Measurements from ENCODE around the gene SHB. TPM values are rescaled to one million over a fixed set of nuclear protein-coding genes. Genes with fewer than 3 reads are reported as not detected.

SHB gene
- polyA plus RNA-seq, 2 of the 4 experiments (the other 2 are of a cell fraction), result 15.4 to 22.0 TPM

GRCh38 chr9:37956423-37956820, 112.6 kb downstream of the SHB start:
- ChIA-PET CTCF (interaction anchor here (0.9 to 1.5 kb wide), 2 partner anchors 10 to 43 kb away, joined by 3 read pairs; no protein-coding TSS in a partner anchor), POLR2A (no interaction called here)
- Histone ChIP-seq H3K9me3 (no peaks in the 10 kb centered on the region), H3K4me3 (no peak overlapping the region), H3K4me1 (peaks cover 49% of the 10 kb centered on the region), H3K4me2 (no peak overlapping the region), H3K27ac (peak overlapping the region in 1 of 2 experiments; percentile 91; a peak in 5 of 6 replicates)
- FAIRE-seq (no peak), DNase-seq (ENCODE audit: low read depth in 1 of 2, low spot score in 1 of 2) (no peak), ATAC-seq (no peak)
- WGBS (ENCODE audit: missing lambda C conversion rate), result 91% methylated on average over 5 of the region's 5 CpGs
- TF ChIP-seq CHD2 (IDR thresholded peaks at IDR 0.05; ENCODE audit: low read length, partially characterized antibody), result no peak
- TF ChIP-seq MAX (IDR thresholded peaks at IDR 0.05), result no peak
- TF ChIP-seq FOSL2 (IDR thresholded peaks at IDR 0.05), result no peak
- TF ChIP-seq FOSL2 (CRISPR knock-in tag; IDR thresholded peaks at IDR 0.05), result no peak
- no peak for TF ChIP-seq SMC3 (IDR thresholded peaks at IDR 0.05)
- TF ChIP-seq RAD21 (conservative IDR thresholded peaks at IDR 0.05 in 1 of 2, IDR thresholded peaks at IDR 0.05 in 1 of 2), result no peak
- no peak for TF ChIP-seq CEBPB (IDR thresholded peaks at IDR 0.05)

GRCh38 chr9:37955781-37956422, 113.1 kb downstream of the SHB start:
- CTCF ChIA-PET, result interaction anchor here (0.5 to 1.8 kb wide), 7 partner anchors 10 to 61 kb away, joined by 3 to 6 read pairs (median 3); no protein-coding TSS in a partner anchor
- Histone ChIP-seq H3K9me3 (no peaks in the 10 kb centered on the region), H3K4me1 (peaks cover 54% of the 10 kb centered on the region), H3K27ac (peak overlapping the region; percentile 81 to 91; a peak in 4 of 6 replicates), H3K4me3 (no peak overlapping the region), H3K4me2 (no peak overlapping the region)
- no peak for ATAC-seq
- TF ChIP-seq RCOR1 (IDR thresholded peaks at IDR 0.05; ENCODE audit: low read depth, low read length) (no peak), USF2 (IDR thresholded peaks at IDR 0.05) (no peak), POLR2AphosphoS2 (conservative IDR thresholded peaks at IDR 0.05; ENCODE audit: low read length) (no peak), ZNF302 (CRISPR knock-in tag; IDR thresholded peaks at IDR 0.05) (no peak), FOSL2 (IDR thresholded peaks at IDR 0.05) (no peak), FOSL2 (CRISPR knock-in tag; IDR thresholded peaks at IDR 0.05) (no peak), SMC3 (IDR thresholded peaks at IDR 0.05) (no peak)
- no peak for FAIRE-seq
- WGBS (ENCODE audit: missing lambda C conversion rate), result 90% methylated on average over 16 of the region's 16 CpGs
- no peak for DNase-seq (ENCODE audit: low read depth in 1 of 2, low spot score in 1 of 2)
- POLR2A ChIA-PET, result no interaction called here

- DNase-seq (ENCODE audit: low read depth in 1 of 2, low spot score in 1 of 2) (no peak), FAIRE-seq (no peak), ATAC-seq (no peak)
- peak overlapping the region; percentile 69 for H3K4me2 ChIP-seq
- ChIA-PET CTCF (interaction anchor here (1.0 to 1.8 kb wide), 5 partner anchors 14 to 133 kb away, joined by 3 to 6 read pairs (median 4); no protein-coding TSS in a partner anchor), POLR2A (no interaction called here)
- TF ChIP-seq ZNF302 (CRISPR knock-in tag; IDR thresholded peaks at IDR 0.05) (no peak), EHF (CRISPR knock-in tag; IDR thresholded peaks at IDR 0.05) (no peak), REST (IDR thresholded peaks at IDR 0.05) (no peak)
- H3K4me3 ChIP-seq, result no peak overlapping the region
- WGBS (ENCODE audit: missing lambda C conversion rate), result 60% methylated on average over 3 of the region's 3 CpGs
- peaks cover 66% of the 10 kb centered on the region for H3K4me1 ChIP-seq
- peak overlapping the region; percentile 81 to 91 for H3K27ac ChIP-seq
- no peaks in the 10 kb centered on the region for H3K9me3 ChIP-seq
Measured at GRCh38 chr9:37954581-37954981, 114.4 kb downstream of the SHB start.

Data from A549 (cell line).